PC-3 (cell line): ENCODE data around the gene FGD4. TPM values are rescaled to one million over a fixed set of nuclear protein-coding genes. Genes with fewer than 3 reads are reported as not detected.

Experiments used
- ATAC-seq: fragments of 200-7000 bp; cut with Tn5 transposase; 2 replicates; pipeline ENCODE4 v1.9.1; 2020; ENCODE audit warnings: mild to moderate bottlenecking, moderate library complexity
- BruUV-seq: library from RNA; stranded (reverse); fragments of 400-500 nt; replicated peaks from 2 replicates; lab custom pipeline; 2021; lab: Mats Ljungman, UMichigan
- CTCF ChIA-PET: fragments of 300-600 bp; sonication (Branson Sonifier 250); formaldehyde crosslinking; loops from one replicate; lab custom pipeline; 2022; ENCODE audit warnings: antibody characterized with exemption; lab: Charles Lee
- POLR2A ChIA-PET: fragments of 300-600 bp; sonication (Branson Sonifier 250); formaldehyde crosslinking; loops from one replicate; lab custom pipeline; 2022; ENCODE audit warnings: antibody characterized with exemption; ENCODE audit not compliant: unreplicated experiment; lab: Charles Lee
- DNase-seq: peaks from one replicate; pipeline ENCODE4 v3.0.0-alpha.2; 2015
- H2AFZ ChIP-seq: fragments of 300-600 bp; sonication (generic); 2 replicates; pipeline ENCODE4 v1.6.0; 2016; ENCODE audit warnings: antibody characterized with exemption, low read length
- H3F3A ChIP-seq: fragments of 300-600 bp; sonication (generic); one replicate; pipeline ENCODE4 v1.6.0; 2017; ENCODE audit warnings: antibody characterized with exemption, low read length, control low read depth, mild to moderate bottlenecking; ENCODE audit not compliant: unreplicated experiment
- H3K27ac ChIP-seq: fragments of 300-600 bp; sonication (generic); 2 replicates; pipeline ENCODE4 v1.5.1; 2016; ENCODE audit warnings: mild to moderate bottlenecking, low read length
- H3K27me3 ChIP-seq: fragments of 300-600 bp; sonication (generic); 2 replicates; pipeline ENCODE4 v1.6.1; 2016; ENCODE audit warnings: low read length, mixed read lengths
- H3K36me3 ChIP-seq: fragments of 300-600 bp; sonication (generic); 2 replicates; pipeline ENCODE4 v1.6.1; 2016; ENCODE audit warnings: low read depth, mixed run types, low read length, mixed read lengths
- H3K4me1 ChIP-seq: fragments of 300-600 bp; sonication (generic); 2 replicates; pipeline ENCODE4 v1.5.1; 2016; ENCODE audit warnings: low read length; ENCODE audit not compliant: insufficient read depth
- H3K4me2 ChIP-seq: fragments of 300-600 bp; sonication (generic); 2 replicates; pipeline ENCODE4 v1.6.0; 2016; ENCODE audit warnings: low read length
- H3K4me3 ChIP-seq: fragments of 300-600 bp; sonication (generic); 2 replicates; pipeline ENCODE4 v1.5.1; 2016; ENCODE audit warnings: mild to moderate bottlenecking, low read length, mixed read lengths
- H3K79me2 ChIP-seq: fragments of 300-600 bp; sonication (generic); 2 replicates; pipeline ENCODE4 v1.6.1; 2017; ENCODE audit warnings: low read length, mixed read lengths
- H3K9ac ChIP-seq: fragments of 300-600 bp; sonication (generic); 2 replicates; pipeline ENCODE4 v1.6.0; 2016; ENCODE audit warnings: mild to moderate bottlenecking, low read length
- H3K9me2 ChIP-seq: fragments of 300-600 bp; sonication (generic); replicated peaks from 2 replicates; pipeline ENCODE4 v1.6.1; 2016; ENCODE audit warnings: mixed run types, low read length, mixed read lengths
- H3K9me3 ChIP-seq: fragments of 300-600 bp; sonication (generic); 2 replicates; pipeline ENCODE4 v1.6.1; 2016; ENCODE audit warnings: low read length, mixed read lengths
- H4K20me1 ChIP-seq: fragments of 300-600 bp; sonication (generic); 2 replicates; pipeline ENCODE4 v1.6.1; 2016; ENCODE audit warnings: low read length, mixed read lengths
- CTCF ChIP-seq: fragments of 300-600 bp; sonication (generic); conservative IDR thresholded peaks from 2 replicates; pipeline ENCODE4 v1.5.1; 2017; ENCODE audit warnings: antibody characterized with exemption, low read depth, mild to moderate bottlenecking, low read length
- EZH2 ChIP-seq: fragments of 300-600 bp; sonication (generic); IDR thresholded peaks from one replicate; pipeline ENCODE4 v1.6.1; 2017; ENCODE audit warnings: antibody characterized with exemption, mild to moderate bottlenecking, low read length; ENCODE audit not compliant: unreplicated experiment
- EZH2phosphoT487 ChIP-seq: fragments of 300-600 bp; sonication (generic); IDR thresholded peaks from 2 replicates; pipeline ENCODE4 v1.6.1; 2018; ENCODE audit warnings: mild to moderate bottlenecking, antibody characterized with exemption, low read length, borderline replicate concordance
- intact Hi-C: fragments of 100-400 bp; cut with micrococcal nuclease; formaldehyde crosslinking; loops from 2 replicates; pipeline ENCODE4 v1.9.0; 2023
- total RNA-seq: library from RNA; depleted of rRNA; stranded (reverse); fragments of >200 nt; gene quantifications from 2 replicates; pipeline ENCODE4 v1.2.3, GENCODE V29; 2014

FGD4 gene
- total RNA-seq, 1 experiment from 2014 or later, result 3.9 TPM

GRCh38 chr12:32477714-32478113 is 78.4 kb downstream of the FGD4 start:
- ChIA-PET CTCF (no interaction called here), POLR2A (no interaction called here)
- no peaks in the 10 kb centered on the region for H4K20me1 ChIP-seq
- no peak overlapping the region for H3K4me2 ChIP-seq
- ATAC-seq (no peak), DNase-seq (no peak)
- no peaks in the 10 kb centered on the region for H3K27me3 ChIP-seq
- no peaks in the 10 kb centered on the region for H3K79me2 ChIP-seq
- H3K4me3 ChIP-seq, result no peak overlapping the region
- no peaks in the 10 kb centered on the region for H3K4me1 ChIP-seq
- no peaks in the 10 kb centered on the region for H3K36me3 ChIP-seq
- H3K9me2 ChIP-seq, result no peaks in the 10 kb centered on the region
- TF ChIP-seq CTCF (no peak), EZH2phosphoT487 (no peak), EZH2 (no peak)
- no peaks in the 10 kb centered on the region for H3K9me3 ChIP-seq
- intact Hi-C loops, result no loop called here
- H2AFZ ChIP-seq, result no peak overlapping the region
- H3F3A ChIP-seq, result no peaks in the 10 kb centered on the region
- H3K27ac ChIP-seq, result no peak overlapping the region
- H3K9ac ChIP-seq, result no peak overlapping the region
- no TSS peak for BruUV-seq

- Histone ChIP-seq H3K4me3 (no peak overlapping the region), H3F3A (no peaks in the 10 kb centered on the region), H3K9ac (no peak overlapping the region), H2AFZ (no peak overlapping the region), H3K9me3 (no peaks in the 10 kb centered on the region), H3K36me3 (no peaks in the 10 kb centered on the region), H3K27me3 (no peaks in the 10 kb centered on the region), H3K27ac (no peak overlapping the region), H3K79me2 (no peaks in the 10 kb centered on the region), H4K20me1 (no peaks in the 10 kb centered on the region), H3K4me2 (no peak overlapping the region), H3K4me1 (no peaks in the 10 kb centered on the region), H3K9me2 (no peaks in the 10 kb centered on the region)
- ChIA-PET POLR2A (no interaction called here), CTCF (no interaction called here)
- DNase-seq, result no peak
- intact Hi-C loops, result no loop called here
- no peak for ATAC-seq
- BruUV-seq, result no TSS peak
- TF ChIP-seq EZH2phosphoT487 (no peak), EZH2 (no peak), CTCF (no peak)
These were observed 78.8 kb downstream of the FGD4 start for GRCh38 chr12:32478166-32478565.

- H4K20me1 ChIP-seq, result no peaks in the 10 kb centered on the region
- ATAC-seq, result no peak
- no peaks in the 10 kb centered on the region for H3F3A ChIP-seq
- H3K9me3 ChIP-seq, result no peaks in the 10 kb centered on the region
- H3K9ac ChIP-seq, result no peak overlapping the region
- DNase-seq, result no peak
- no peaks in the 10 kb centered on the region for H3K79me2 ChIP-seq
- H3K36me3 ChIP-seq, result no peaks in the 10 kb centered on the region
- H3K4me2 ChIP-seq, result no peak overlapping the region
- H3K4me1 ChIP-seq, result no peaks in the 10 kb centered on the region
- no peak overlapping the region for H2AFZ ChIP-seq
- H3K27me3 ChIP-seq, result no peaks in the 10 kb centered on the region
- TF ChIP-seq EZH2phosphoT487 (no peak), EZH2 (no peak), CTCF (no peak)
- intact Hi-C loops, result no loop called here
- no peaks in the 10 kb centered on the region for H3K9me2 ChIP-seq
- BruUV-seq, result no TSS peak
- H3K27ac ChIP-seq, result no peak overlapping the region
- no peak overlapping the region for H3K4me3 ChIP-seq
- ChIA-PET POLR2A (no interaction called here), CTCF (no interaction called here)
These were observed 79.7 kb downstream of the FGD4 start for GRCh38 chr12:32478858-32479725.
